Islet of Langerhans (tissue), 1 donor: Measurements from ENCODE around the gene UBE2R2.
"Not testable (repeated sequence)": the region's sequence is repeated elsewhere in the genome, so short reads cannot be mapped to it uniquely, and the experiment has no call there.

Source experiments
- FAIRE-seq: peaks from one replicate; lab custom pipeline; 2011; peaks lifted over from hg19 to GRCh38; lab: Jason Lieb, UNC

UBE2R2 gene

GRCh38 chr9:33799928-33800704, 16.8 kb upstream of the UBE2R2 start:
- no peak for FAIRE-seq

GRCh38 chr9:33800886-33801285, 16.1 kb upstream of the UBE2R2 start:
- no peak for FAIRE-seq

- not testable (repeated sequence) for FAIRE-seq
These were observed 14.9 kb upstream of the UBE2R2 start for GRCh38 chr9:33801943-33802500.

- not testable (repeated sequence) for FAIRE-seq
These were observed 12.8 kb upstream of the UBE2R2 start for GRCh38 chr9:33804196-33804595.

- FAIRE-seq = peak; percentile 86
These were observed 9.8 kb upstream of the UBE2R2 start for GRCh38 chr9:33807156-33807555.

GRCh38 chr9:33808979-33809322, 8.0 kb upstream of the UBE2R2 start:
- not testable (repeated sequence) for FAIRE-seq

- FAIRE-seq = no peak
These were observed 7.5 kb upstream of the UBE2R2 start for GRCh38 chr9:33809506-33809905.

GRCh38 chr9:33813712-33814641, 3.0 kb upstream of the UBE2R2 start:
- peak; percentile 97 for FAIRE-seq

- no peak for FAIRE-seq
These were observed 1.2 kb upstream of the UBE2R2 start for GRCh38 chr9:33815781-33816180.

- FAIRE-seq = no peak
These were observed 587 bp downstream of the UBE2R2 start for GRCh38 chr9:33817327-33818166.

- no peak for FAIRE-seq
These were observed 1.3 kb downstream of the UBE2R2 start for GRCh38 chr9:33818167-33818846.

GRCh38 chr9:33818847-33819500, 2.0 kb downstream of the UBE2R2 start:
- FAIRE-seq = no peak

- no peak for FAIRE-seq
These were observed 3.3 kb downstream of the UBE2R2 start for GRCh38 chr9:33820231-33820745.

GRCh38 chr9:33823801-33824200, 6.8 kb downstream of the UBE2R2 start:
- FAIRE-seq = no peak

- not testable (repeated sequence) for FAIRE-seq
These were observed 10.3 kb downstream of the UBE2R2 start for GRCh38 chr9:33827285-33827684.

- FAIRE-seq = not testable (repeated sequence)
These were observed 12.8 kb downstream of the UBE2R2 start for GRCh38 chr9:33829641-33830230.

GRCh38 chr9:33835625-33836260, 18.8 kb downstream of the UBE2R2 start:
- no peak for FAIRE-seq

- FAIRE-seq = not testable (repeated sequence)
These were observed 19.3 kb downstream of the UBE2R2 start for GRCh38 chr9:33836261-33836660.

GRCh38 chr9:33837138-33837537, 20.2 kb downstream of the UBE2R2 start:
- no peak for FAIRE-seq

- FAIRE-seq = no peak
These were observed 23.4 kb downstream of the UBE2R2 start for GRCh38 chr9:33840381-33840780.
